Measurements from ENCODE around the gene TMEM222. TPM values are rescaled to one million over a fixed set of nuclear protein-coding genes. Genes with fewer than 3 reads are reported as not detected.
A peak's percentile ranks its signal among the peaks of the same experiment; 100 is the strongest.

The TMEM222 gene
- total RNA-seq, 1 donor from 2014 or later: 7.4 TPM

DNA sequence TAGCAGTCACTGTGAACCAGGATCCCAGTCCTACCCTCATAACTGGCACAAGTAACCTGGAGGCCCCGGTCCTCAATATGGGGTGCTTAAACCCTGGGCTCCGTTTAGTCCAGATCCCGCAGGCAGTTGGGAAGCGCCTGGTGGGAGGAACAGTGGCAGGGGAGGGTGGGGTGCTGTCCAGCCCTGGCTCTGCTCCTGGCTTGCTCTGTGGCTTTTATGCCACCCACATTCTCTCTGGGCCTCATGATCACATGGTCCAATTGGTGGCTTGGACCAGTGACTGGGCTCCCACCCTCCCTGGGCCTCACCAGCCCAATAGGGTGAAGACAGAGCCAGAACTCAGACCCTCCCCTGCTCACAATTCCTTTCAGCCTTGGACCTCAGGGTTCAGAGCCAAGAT, 58.3 kb downstream of the TMEM222 start:
- H3K27me3 ChIP-seq: peaks cover 27% of the 10 kb centered on the region
- no peak for DNase-seq (ENCODE audit: low spot score)
- no peaks in the 10 kb centered on the region for H3K4me1 ChIP-seq
- no peaks in the 10 kb centered on the region for H3K36me3 ChIP-seq
- H4K20me1 ChIP-seq (ENCODE audit: low read depth): no peaks in the 10 kb centered on the region
- no peak overlapping the region for H3K4me3 ChIP-seq
- Mint-ChIP-seq H3K27me3 (ENCODE audit: insufficient read depth, low read depth) (peaks cover 9% of the 10 kb centered on the region), H3K27ac (no peak overlapping the region), H3K36me3 (no peaks in the 10 kb centered on the region), H3K4me3 (no peak overlapping the region), H3K4me1 (peaks cover 8% of the 10 kb centered on the region), H3K9me3 (no peaks in the 10 kb centered on the region)
- no peak overlapping the region for H3K27ac ChIP-seq
- H3K9ac ChIP-seq: no peak overlapping the region
- no peaks in the 10 kb centered on the region for H3K79me2 ChIP-seq (ENCODE audit: low read depth)
- no peak overlapping the region for H2AFZ ChIP-seq (replicated peaks)
- TF ChIP-seq EZH2phosphoT487 (IDR thresholded peaks at IDR 0.05) (no peak), EZH2 (IDR thresholded peaks at IDR 0.05) (no peak)
- TF ChIP-seq, protein P1, sequence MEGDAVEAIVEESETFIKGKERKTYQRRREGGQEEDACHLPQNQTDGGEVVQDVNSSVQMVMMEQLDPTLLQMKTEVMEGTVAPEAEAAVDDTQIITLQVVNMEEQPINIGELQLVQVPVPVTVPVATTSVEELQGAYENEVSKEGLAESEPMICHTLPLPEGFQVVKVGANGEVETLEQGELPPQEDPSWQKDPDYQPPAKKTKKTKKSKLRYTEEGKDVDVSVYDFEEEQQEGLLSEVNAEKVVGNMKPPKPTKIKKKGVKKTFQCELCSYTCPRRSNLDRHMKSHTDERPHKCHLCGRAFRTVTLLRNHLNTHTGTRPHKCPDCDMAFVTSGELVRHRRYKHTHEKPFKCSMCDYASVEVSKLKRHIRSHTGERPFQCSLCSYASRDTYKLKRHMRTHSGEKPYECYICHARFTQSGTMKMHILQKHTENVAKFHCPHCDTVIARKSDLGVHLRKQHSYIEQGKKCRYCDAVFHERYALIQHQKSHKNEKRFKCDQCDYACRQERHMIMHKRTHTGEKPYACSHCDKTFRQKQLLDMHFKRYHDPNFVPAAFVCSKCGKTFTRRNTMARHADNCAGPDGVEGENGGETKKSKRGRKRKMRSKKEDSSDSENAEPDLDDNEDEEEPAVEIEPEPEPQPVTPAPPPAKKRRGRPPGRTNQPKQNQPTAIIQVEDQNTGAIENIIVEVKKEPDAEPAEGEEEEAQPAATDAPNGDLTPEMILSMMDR (IDR thresholded peaks at IDR 0.05): no peak
- no peaks in the 10 kb centered on the region for H3F3A ChIP-seq (ENCODE audit: low read depth)
- H3K9me3 ChIP-seq (ENCODE audit: low read depth): no peaks in the 10 kb centered on the region
- H3K4me2 ChIP-seq: no peak overlapping the region

DNA sequence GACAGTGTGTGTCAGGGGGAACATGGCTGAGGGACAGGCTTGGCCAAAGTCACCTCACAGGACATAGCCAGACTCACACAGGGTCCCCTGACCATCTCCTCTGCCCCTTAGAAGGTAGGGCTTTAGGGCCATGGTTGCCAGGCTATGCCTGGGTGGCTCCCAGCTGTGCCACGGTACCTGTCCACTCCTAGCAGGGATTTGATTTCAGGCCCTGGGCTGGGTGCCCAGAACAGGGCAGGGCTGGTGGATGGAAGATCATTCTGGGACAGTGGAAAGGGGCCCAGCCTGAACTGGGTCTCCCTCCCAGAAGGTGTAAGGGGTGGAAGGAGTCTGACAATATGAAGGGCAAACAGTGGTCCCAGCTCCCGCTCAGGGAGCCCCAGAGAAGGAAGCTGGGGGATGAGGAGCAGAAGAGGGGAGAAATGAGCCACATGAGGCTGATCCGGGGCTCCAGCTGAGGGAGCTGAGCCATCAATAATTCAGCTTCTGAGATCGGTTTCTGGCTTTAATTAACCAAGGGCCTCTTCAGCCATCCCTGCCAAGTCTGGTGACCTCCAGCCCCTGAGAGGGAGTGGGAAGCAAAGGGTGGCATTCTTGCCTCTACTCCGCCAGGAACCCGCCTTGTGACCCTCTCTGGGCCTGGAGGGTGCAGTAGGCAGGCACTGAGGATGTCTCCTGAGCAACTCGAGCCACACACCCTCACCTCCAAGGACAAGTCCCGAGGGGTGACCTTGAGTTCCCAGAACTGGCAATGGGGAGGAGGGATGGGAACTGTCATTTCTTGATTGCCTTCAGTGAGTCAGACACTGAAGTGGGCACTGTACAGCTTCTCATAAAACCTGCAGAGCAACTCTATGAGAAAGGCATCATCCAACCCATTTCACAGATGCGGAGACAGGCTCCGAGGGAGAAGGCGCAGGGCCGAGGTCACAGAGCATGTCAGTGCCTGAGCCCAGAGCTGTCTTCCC, 59.1 kb downstream of the TMEM222 start:
- Histone ChIP-seq H3K27ac (no peak overlapping the region), H3K27me3 (peaks cover 27% of the 10 kb centered on the region), H3K9me3 (ENCODE audit: low read depth) (no peaks in the 10 kb centered on the region), H3K9ac (no peak overlapping the region), H4K20me1 (ENCODE audit: low read depth) (no peaks in the 10 kb centered on the region), H3K79me2 (ENCODE audit: low read depth) (no peaks in the 10 kb centered on the region), H3F3A (ENCODE audit: low read depth) (no peaks in the 10 kb centered on the region), H3K36me3 (no peaks in the 10 kb centered on the region), H3K4me2 (no peak overlapping the region), H2AFZ (replicated peaks) (no peak overlapping the region), H3K4me1 (no peaks in the 10 kb centered on the region), H3K4me3 (no peak overlapping the region)
- DNase-seq (ENCODE audit: low spot score): no peak
- peaks cover 7% of the 10 kb centered on the region for H3K27me3 Mint-ChIP-seq (ENCODE audit: insufficient read depth, low read depth)
- H3K36me3 Mint-ChIP-seq: no peaks in the 10 kb centered on the region
- peak overlapping the region; percentile 54 for H3K4me3 Mint-ChIP-seq
- peaks cover 8% of the 10 kb centered on the region for H3K4me1 Mint-ChIP-seq
- H3K27ac Mint-ChIP-seq: no peak overlapping the region
- no peaks in the 10 kb centered on the region for H3K9me3 Mint-ChIP-seq
- TF ChIP-seq EZH2phosphoT487 (IDR thresholded peaks at IDR 0.05) (no peak), EZH2 (IDR thresholded peaks at IDR 0.05) (no peak)
- TF ChIP-seq, protein P1 (IDR thresholded peaks at IDR 0.05): no peak

DNA sequence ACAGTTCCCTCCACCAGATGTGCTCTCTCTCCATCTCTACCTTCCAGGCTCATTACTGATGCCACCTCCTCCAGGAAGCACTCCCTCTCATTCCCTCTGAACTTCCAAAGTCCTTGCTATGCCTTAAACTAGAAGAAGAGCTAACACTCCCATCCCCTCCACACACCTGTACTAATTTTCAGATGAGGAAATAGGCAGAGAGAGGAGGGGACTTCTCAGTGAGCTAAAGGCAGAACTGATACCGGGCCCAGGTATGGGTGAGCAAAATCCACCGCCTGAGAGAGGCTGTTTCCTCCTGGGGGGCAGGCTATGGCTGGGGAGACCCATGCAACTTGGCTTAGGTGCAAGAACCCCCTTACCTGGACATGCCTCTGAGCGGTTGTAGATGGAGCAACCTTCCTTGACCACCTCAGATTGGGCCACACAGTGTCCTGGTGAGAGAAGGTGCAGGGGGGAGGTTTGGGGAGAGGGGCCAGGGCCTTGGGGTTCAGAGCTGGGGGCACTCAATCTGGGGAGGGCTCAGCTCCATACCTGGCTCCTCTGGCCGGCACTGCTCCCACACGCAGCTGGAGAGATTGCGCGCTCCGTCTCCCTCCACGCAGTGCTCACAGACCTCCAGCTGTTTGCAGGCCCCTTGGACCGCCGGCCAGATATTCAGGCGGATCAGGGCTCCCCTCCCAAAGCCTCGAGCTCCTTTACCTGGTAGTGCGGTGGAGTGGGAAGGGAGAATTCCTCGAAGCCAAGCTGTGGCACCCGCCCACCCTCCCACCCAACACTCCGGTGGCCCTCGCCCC, 60.2 kb downstream of the TMEM222 start:
- H3K27ac Mint-ChIP-seq: no peak overlapping the region
- no peak overlapping the region for H3K4me3 ChIP-seq
- no peak overlapping the region for H2AFZ ChIP-seq (replicated peaks)
- H3K36me3 ChIP-seq: no peaks in the 10 kb centered on the region
- no peaks in the 10 kb centered on the region for H3K4me1 ChIP-seq
- peaks cover 7% of the 10 kb centered on the region for H3K27me3 Mint-ChIP-seq (ENCODE audit: insufficient read depth, low read depth)
- DNase-seq (ENCODE audit: low spot score): no peak
- H3K27ac ChIP-seq: no peak overlapping the region
- no peaks in the 10 kb centered on the region for H3K9me3 Mint-ChIP-seq
- no peaks in the 10 kb centered on the region for H3F3A ChIP-seq (ENCODE audit: low read depth)
- no peaks in the 10 kb centered on the region for H3K79me2 ChIP-seq (ENCODE audit: low read depth)
- peak overlapping the region; percentile 11 for H3K4me3 Mint-ChIP-seq
- H3K27me3 ChIP-seq: peaks cover 27% of the 10 kb centered on the region
- TF ChIP-seq, protein P1 (IDR thresholded peaks at IDR 0.05): no peak
- no peak for TF ChIP-seq EZH2phosphoT487 (IDR thresholded peaks at IDR 0.05)
- TF ChIP-seq EZH2 (IDR thresholded peaks at IDR 0.05): no peak
- H3K9me3 ChIP-seq (ENCODE audit: low read depth): no peaks in the 10 kb centered on the region
- H3K4me1 Mint-ChIP-seq: peaks cover 8% of the 10 kb centered on the region
- no peak overlapping the region for H3K9ac ChIP-seq
- H3K4me2 ChIP-seq: no peak overlapping the region
- no peaks in the 10 kb centered on the region for H3K36me3 Mint-ChIP-seq
- H4K20me1 ChIP-seq (ENCODE audit: low read depth): no peaks in the 10 kb centered on the region
